ENCODE results near the gene PCSK6.

Gene PCSK6

GRCh38 chr15:101438482-101439284 lies 50.8 kb downstream of the PCSK6 start:
- no peak overlapping the region for H3K4me3 ChIP-seq (ENCODE audit: low read length in 2 of 2)
- no peak overlapping the region for H3K9ac ChIP-seq (ENCODE audit: low read depth in 1 of 2, low read length in 2 of 2)
- no peaks in the 10 kb centered on the region for H3K36me3 ChIP-seq (ENCODE audit: control insufficient read depth in 2 of 2, insufficient read depth in 2 of 2, low read length in 2 of 2)
- H3K27me3 ChIP-seq (ENCODE audit: control insufficient read depth in 2 of 2, insufficient read depth in 2 of 2, low read length in 2 of 2), result no peaks in the 10 kb centered on the region
- H3K27ac ChIP-seq (ENCODE audit: low read depth in 2 of 2, low read length in 2 of 2), result peak overlapping the region in 1 of 2 donors; percentile 49
- no peaks in the 10 kb centered on the region for H3K4me1 ChIP-seq (ENCODE audit: control insufficient read depth in 2 of 2, insufficient read depth in 2 of 2, low read length in 2 of 2)
- H3K9me3 ChIP-seq (ENCODE audit: control insufficient read depth in 2 of 2, low read length in 2 of 2), result no peaks in the 10 kb centered on the region

DNA sequence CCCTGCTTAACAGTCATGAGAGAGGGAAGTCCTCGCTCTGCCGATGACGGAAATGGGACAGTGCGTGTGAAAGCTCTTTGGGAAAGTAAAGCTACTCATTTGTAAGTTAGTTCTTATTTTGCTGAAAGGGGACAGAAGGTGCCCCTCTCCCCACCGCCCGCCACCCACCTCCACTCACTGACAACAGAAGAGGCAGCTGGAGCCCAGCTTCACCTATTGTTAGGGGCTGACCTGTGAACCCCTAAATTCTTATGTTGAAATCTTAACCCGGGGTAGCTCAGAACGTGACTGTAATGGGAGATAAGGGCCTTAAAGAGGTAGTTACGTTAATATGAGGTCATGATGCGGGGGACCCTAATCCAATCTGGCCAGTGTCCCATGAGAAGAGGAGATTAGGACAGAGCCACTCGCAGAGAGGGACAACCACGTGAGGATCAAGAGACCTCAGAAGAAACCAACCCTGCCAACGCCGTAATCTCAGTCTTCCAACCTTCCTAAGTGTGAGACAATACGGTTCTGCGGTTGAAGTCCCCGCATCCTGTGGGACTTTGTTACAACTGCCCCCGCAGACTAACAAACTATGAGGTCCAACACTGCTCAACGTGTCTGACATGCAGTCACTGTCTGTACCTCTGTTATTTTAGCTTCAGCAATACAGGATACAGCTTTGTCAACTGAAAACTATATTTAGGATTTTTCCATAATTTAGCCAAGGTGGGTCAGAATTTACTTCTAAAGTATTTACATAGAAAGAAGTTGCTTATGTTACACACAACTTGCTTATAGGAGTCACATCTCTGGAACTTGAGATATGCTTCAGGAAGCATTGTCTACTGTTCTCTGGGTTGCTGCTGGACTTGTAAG lies 51.7 kb downstream of the PCSK6 start:
- Histone ChIP-seq H3K9ac (ENCODE audit: low read depth in 1 of 2, low read length in 2 of 2) (no peak overlapping the region), H3K36me3 (ENCODE audit: control insufficient read depth in 2 of 2, insufficient read depth in 2 of 2, low read length in 2 of 2) (no peaks in the 10 kb centered on the region)

GRCh38 chr15:101437209-101437608 lies 52.3 kb downstream of the PCSK6 start:
- H3K9me3 ChIP-seq (ENCODE audit: control insufficient read depth in 2 of 2, low read length in 2 of 2), result no peaks in the 10 kb centered on the region
- no peaks in the 10 kb centered on the region for H3K4me1 ChIP-seq (ENCODE audit: control insufficient read depth in 2 of 2, insufficient read depth in 2 of 2, low read length in 2 of 2)
- H3K9ac ChIP-seq (ENCODE audit: low read depth in 1 of 2, low read length in 2 of 2), result no peak overlapping the region
- no peak overlapping the region for H3K4me3 ChIP-seq (ENCODE audit: low read length in 2 of 2)
- no peaks in the 10 kb centered on the region for H3K36me3 ChIP-seq (ENCODE audit: control insufficient read depth in 2 of 2, insufficient read depth in 2 of 2, low read length in 2 of 2)
- no peaks in the 10 kb centered on the region for H3K27me3 ChIP-seq (ENCODE audit: control insufficient read depth in 2 of 2, insufficient read depth in 2 of 2, low read length in 2 of 2)
- no peak overlapping the region for H3K27ac ChIP-seq (ENCODE audit: low read depth in 2 of 2, low read length in 2 of 2)

More for the DNA sequence above, 51.7 kb downstream of the PCSK6 start:
- Histone ChIP-seq H3K27me3 (ENCODE audit: control insufficient read depth in 2 of 2, insufficient read depth in 2 of 2, low read length in 2 of 2) (no peaks in the 10 kb centered on the region), H3K27ac (ENCODE audit: low read depth in 2 of 2, low read length in 2 of 2) (no peak overlapping the region), H3K4me1 (ENCODE audit: control insufficient read depth in 2 of 2, insufficient read depth in 2 of 2, low read length in 2 of 2) (no peaks in the 10 kb centered on the region), H3K4me3 (ENCODE audit: low read length in 2 of 2) (no peak overlapping the region), H3K9me3 (ENCODE audit: control insufficient read depth in 2 of 2, low read length in 2 of 2) (no peaks in the 10 kb centered on the region)

- H3K4me1 ChIP-seq (ENCODE audit: control insufficient read depth in 2 of 2, insufficient read depth in 2 of 2, low read length in 2 of 2), result no peaks in the 10 kb centered on the region
- no peak overlapping the region for H3K9ac ChIP-seq (ENCODE audit: low read depth in 1 of 2, low read length in 2 of 2)
Observed at GRCh38 chr15:101436526-101436925, 53.0 kb downstream of the PCSK6 start.

DNA sequence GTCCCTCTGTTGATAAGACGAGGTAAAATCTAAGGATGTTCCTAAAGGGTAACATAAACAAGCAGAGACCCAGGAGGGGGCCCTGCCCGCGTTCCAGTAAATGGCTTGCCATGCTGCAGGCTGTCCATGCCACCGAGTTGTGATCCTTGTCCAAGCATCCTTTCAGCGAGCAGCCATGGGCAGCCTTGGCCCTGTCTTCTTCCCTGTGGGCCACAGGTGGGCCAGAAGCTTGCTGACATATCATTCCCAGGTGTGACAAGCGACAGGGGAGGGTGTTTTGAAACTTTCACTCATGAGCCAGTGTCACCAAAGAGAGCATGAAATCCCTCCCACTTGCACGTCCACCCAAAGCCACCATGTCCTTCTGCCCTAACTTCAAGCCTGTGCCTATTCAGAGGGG lies 53.7 kb downstream of the PCSK6 start:
- H3K27me3 ChIP-seq (ENCODE audit: control insufficient read depth in 2 of 2, insufficient read depth in 2 of 2, low read length in 2 of 2), result no peaks in the 10 kb centered on the region
- H3K9ac ChIP-seq (ENCODE audit: low read depth in 1 of 2, low read length in 2 of 2), result no peak overlapping the region
- no peaks in the 10 kb centered on the region for H3K9me3 ChIP-seq (ENCODE audit: control insufficient read depth in 2 of 2, low read length in 2 of 2)
- H3K27ac ChIP-seq (ENCODE audit: low read depth in 2 of 2, low read length in 2 of 2), result no peak overlapping the region
- H3K4me1 ChIP-seq (ENCODE audit: control insufficient read depth in 2 of 2, insufficient read depth in 2 of 2, low read length in 2 of 2), result no peaks in the 10 kb centered on the region
- no peak overlapping the region for H3K4me3 ChIP-seq (ENCODE audit: low read length in 2 of 2)
- peaks cover 0 to 4% of the 10 kb centered on the region in 2 donors for H3K36me3 ChIP-seq (ENCODE audit: control insufficient read depth in 2 of 2, insufficient read depth in 2 of 2, low read length in 2 of 2)

More at GRCh38 chr15:101436526-101436925, 53.0 kb downstream of the PCSK6 start:
- Histone ChIP-seq H3K4me3 (ENCODE audit: low read length in 2 of 2) (no peak overlapping the region), H3K27me3 (ENCODE audit: control insufficient read depth in 2 of 2, insufficient read depth in 2 of 2, low read length in 2 of 2) (no peaks in the 10 kb centered on the region), H3K9me3 (ENCODE audit: control insufficient read depth in 2 of 2, low read length in 2 of 2) (no peaks in the 10 kb centered on the region), H3K27ac (ENCODE audit: low read depth in 2 of 2, low read length in 2 of 2) (no peak overlapping the region), H3K36me3 (ENCODE audit: control insufficient read depth in 2 of 2, insufficient read depth in 2 of 2, low read length in 2 of 2) (peaks cover 0 to 2% of the 10 kb centered on the region in 2 donors)

- Histone ChIP-seq H3K36me3 (ENCODE audit: control insufficient read depth in 2 of 2, insufficient read depth in 2 of 2, low read length in 2 of 2) (peaks cover 0 to 9% of the 10 kb centered on the region in 2 donors), H3K27me3 (ENCODE audit: control insufficient read depth in 2 of 2, insufficient read depth in 2 of 2, low read length in 2 of 2) (no peaks in the 10 kb centered on the region), H3K9me3 (ENCODE audit: control insufficient read depth in 2 of 2, low read length in 2 of 2) (no peaks in the 10 kb centered on the region), H3K9ac (ENCODE audit: low read depth in 1 of 2, low read length in 2 of 2) (no peak overlapping the region), H3K4me3 (ENCODE audit: low read length in 2 of 2) (no peak overlapping the region), H3K27ac (ENCODE audit: low read depth in 2 of 2, low read length in 2 of 2) (no peak overlapping the region), H3K4me1 (ENCODE audit: control insufficient read depth in 2 of 2, insufficient read depth in 2 of 2, low read length in 2 of 2) (no peaks in the 10 kb centered on the region)
Observed at GRCh38 chr15:101434032-101434920, 55.2 kb downstream of the PCSK6 start.

DNA sequence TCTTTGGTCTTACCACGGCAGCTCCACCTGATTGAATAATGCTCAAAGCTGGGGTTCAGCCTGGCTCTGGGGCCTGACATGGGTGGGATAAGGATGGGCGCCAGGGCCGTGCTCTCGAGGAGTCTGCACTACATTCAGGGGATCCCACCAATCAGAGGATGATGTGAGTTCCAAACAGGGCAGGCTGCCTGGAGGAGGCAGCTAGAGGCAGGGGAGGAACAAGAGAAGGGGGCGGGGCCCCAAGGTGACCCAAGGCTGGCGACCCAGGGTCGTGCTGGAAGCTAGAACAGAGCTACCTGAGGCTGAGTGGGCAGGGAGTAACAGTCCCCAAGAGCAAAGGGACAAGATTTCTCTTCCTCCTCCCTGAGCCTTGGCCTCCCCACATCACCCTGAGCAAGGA lies 56.1 kb downstream of the PCSK6 start:
- no peaks in the 10 kb centered on the region for H3K9me3 ChIP-seq (ENCODE audit: control insufficient read depth in 2 of 2, low read length in 2 of 2)
- no peaks in the 10 kb centered on the region for H3K4me1 ChIP-seq (ENCODE audit: control insufficient read depth in 2 of 2, insufficient read depth in 2 of 2, low read length in 2 of 2)
- no peak overlapping the region for H3K4me3 ChIP-seq (ENCODE audit: low read length in 2 of 2)
- H3K27ac ChIP-seq (ENCODE audit: low read depth in 2 of 2, low read length in 2 of 2), result no peak overlapping the region
- peaks cover under 1 to 9% of the 10 kb centered on the region in 2 donors for H3K36me3 ChIP-seq (ENCODE audit: control insufficient read depth in 2 of 2, insufficient read depth in 2 of 2, low read length in 2 of 2)
- H3K9ac ChIP-seq (ENCODE audit: low read depth in 1 of 2, low read length in 2 of 2), result no peak overlapping the region
- H3K27me3 ChIP-seq (ENCODE audit: control insufficient read depth in 2 of 2, insufficient read depth in 2 of 2, low read length in 2 of 2), result no peaks in the 10 kb centered on the region

GRCh38 chr15:101432982-101433381 lies 56.5 kb downstream of the PCSK6 start:
- Histone ChIP-seq H3K27me3 (ENCODE audit: control insufficient read depth in 2 of 2, insufficient read depth in 2 of 2, low read length in 2 of 2) (no peaks in the 10 kb centered on the region), H3K36me3 (ENCODE audit: control insufficient read depth in 2 of 2, insufficient read depth in 2 of 2, low read length in 2 of 2) (peaks cover 4 to 10% of the 10 kb centered on the region in 2 donors), H3K4me3 (ENCODE audit: low read length in 2 of 2) (no peak overlapping the region), H3K27ac (ENCODE audit: low read depth in 2 of 2, low read length in 2 of 2) (no peak overlapping the region), H3K4me1 (ENCODE audit: control insufficient read depth in 2 of 2, insufficient read depth in 2 of 2, low read length in 2 of 2) (no peaks in the 10 kb centered on the region), H3K9ac (ENCODE audit: low read depth in 1 of 2, low read length in 2 of 2) (no peak overlapping the region), H3K9me3 (ENCODE audit: control insufficient read depth in 2 of 2, low read length in 2 of 2) (no peaks in the 10 kb centered on the region)

DNA sequence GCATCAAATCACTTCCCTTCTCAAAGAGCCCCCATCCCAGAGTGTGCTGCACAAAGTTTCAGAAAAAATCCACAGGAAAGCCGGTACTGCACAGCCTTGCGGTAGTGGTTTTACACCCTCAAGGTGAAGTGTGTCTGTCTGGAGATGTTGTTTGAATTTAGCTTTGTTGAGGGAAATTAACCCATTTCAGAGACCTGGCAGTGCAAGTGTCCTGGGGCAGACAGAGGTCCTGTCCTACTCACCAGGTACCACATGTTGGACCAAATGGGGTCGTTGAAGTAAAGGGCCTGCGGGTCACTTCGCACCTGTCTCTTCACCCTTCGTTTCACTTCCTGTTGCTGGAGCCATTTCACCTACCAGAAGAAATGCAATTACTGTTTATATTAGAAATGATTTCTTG lies 57.8 kb downstream of the PCSK6 start:
- Histone ChIP-seq H3K4me1 (ENCODE audit: control insufficient read depth in 2 of 2, insufficient read depth in 2 of 2, low read length in 2 of 2) (no peaks in the 10 kb centered on the region), H3K9ac (ENCODE audit: low read depth in 1 of 2, low read length in 2 of 2) (no peak overlapping the region), H3K9me3 (ENCODE audit: control insufficient read depth in 2 of 2, low read length in 2 of 2) (no peaks in the 10 kb centered on the region), H3K27ac (ENCODE audit: low read depth in 2 of 2, low read length in 2 of 2) (no peak overlapping the region), H3K4me3 (ENCODE audit: low read length in 2 of 2) (no peak overlapping the region), H3K36me3 (ENCODE audit: control insufficient read depth in 2 of 2, insufficient read depth in 2 of 2, low read length in 2 of 2) (peaks cover 4 to 15% of the 10 kb centered on the region in 2 donors), H3K27me3 (ENCODE audit: control insufficient read depth in 2 of 2, insufficient read depth in 2 of 2, low read length in 2 of 2) (no peaks in the 10 kb centered on the region)
